Neural progenitor cell (in vitro differentiated cells): Measurements from ENCODE around the gene TNFSF8.

Source experiments
- EZH2phosphoT487 ChIP-seq: fragments of 200-600 bp; sonication (generic); IDR thresholded peaks from 2 replicates; pipeline ENCODE4 v1.6.1; 2017; ENCODE audit warnings: antibody characterized with exemption
- TF ChIP-seq, protein P1 (sequence below): fragments of 200-600 bp; sonication (generic); IDR thresholded peaks from 2 replicates; pipeline ENCODE4 v1.5.1; 2017; ENCODE audit warnings: antibody characterized with exemption, mild to moderate bottlenecking

DNA sequence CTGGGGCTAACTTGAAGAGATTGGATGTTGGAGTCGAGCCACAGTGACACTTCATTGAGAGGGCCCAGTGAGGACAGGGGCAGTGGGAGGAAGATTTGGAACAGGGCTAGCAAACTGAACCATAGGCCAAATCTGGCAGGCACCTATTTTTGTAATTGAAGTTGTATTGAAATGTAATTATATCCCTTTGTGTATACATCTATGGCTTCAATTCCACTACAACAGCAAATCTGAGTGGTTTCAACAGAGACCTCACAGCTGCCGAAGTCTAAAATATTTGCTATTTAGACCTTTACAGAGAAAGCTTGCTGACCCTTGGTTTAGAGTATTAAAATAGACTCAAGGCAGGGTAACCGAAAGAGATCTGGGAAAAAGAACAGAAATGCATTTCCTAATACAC is 4.7 kb upstream of the TNFSF8 start:
- TF ChIP-seq, protein P1, sequence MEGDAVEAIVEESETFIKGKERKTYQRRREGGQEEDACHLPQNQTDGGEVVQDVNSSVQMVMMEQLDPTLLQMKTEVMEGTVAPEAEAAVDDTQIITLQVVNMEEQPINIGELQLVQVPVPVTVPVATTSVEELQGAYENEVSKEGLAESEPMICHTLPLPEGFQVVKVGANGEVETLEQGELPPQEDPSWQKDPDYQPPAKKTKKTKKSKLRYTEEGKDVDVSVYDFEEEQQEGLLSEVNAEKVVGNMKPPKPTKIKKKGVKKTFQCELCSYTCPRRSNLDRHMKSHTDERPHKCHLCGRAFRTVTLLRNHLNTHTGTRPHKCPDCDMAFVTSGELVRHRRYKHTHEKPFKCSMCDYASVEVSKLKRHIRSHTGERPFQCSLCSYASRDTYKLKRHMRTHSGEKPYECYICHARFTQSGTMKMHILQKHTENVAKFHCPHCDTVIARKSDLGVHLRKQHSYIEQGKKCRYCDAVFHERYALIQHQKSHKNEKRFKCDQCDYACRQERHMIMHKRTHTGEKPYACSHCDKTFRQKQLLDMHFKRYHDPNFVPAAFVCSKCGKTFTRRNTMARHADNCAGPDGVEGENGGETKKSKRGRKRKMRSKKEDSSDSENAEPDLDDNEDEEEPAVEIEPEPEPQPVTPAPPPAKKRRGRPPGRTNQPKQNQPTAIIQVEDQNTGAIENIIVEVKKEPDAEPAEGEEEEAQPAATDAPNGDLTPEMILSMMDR: no peak
- TF ChIP-seq EZH2phosphoT487: no peak
